NCI-H2196 treated with DMSO at 0.1 percent for 48 hours (cell line): ENCODE results near the gene ELK4.

Source experiments
- DNase-seq: peaks from one replicate; lab custom pipeline; 2025; ENCODE audit not compliant: unreplicated experiment; lab: John Stamatoyannopoulos, UW

ELK4 gene

GRCh38 chr1:205583461-205584130, 48.2 kb downstream of the ELK4 start:
- no peak for DNase-seq

- DNase-seq = no peak
Observed at GRCh38 chr1:205582471-205583291, 49.1 kb downstream of the ELK4 start.

- no peak for DNase-seq
Observed at GRCh38 chr1:205582046-205582445, 49.8 kb downstream of the ELK4 start.

GRCh38 chr1:205581321-205581980, 50.4 kb downstream of the ELK4 start:
- no peak for DNase-seq

- DNase-seq = no peak
Observed at GRCh38 chr1:205580923-205581180, 51.0 kb downstream of the ELK4 start.

GRCh38 chr1:205580140-205580922, 51.5 kb downstream of the ELK4 start:
- no peak for DNase-seq

- no peak for DNase-seq
Observed at GRCh38 chr1:205579711-205580110, 52.1 kb downstream of the ELK4 start.

GRCh38 chr1:205578780-205579571, 52.8 kb downstream of the ELK4 start:
- peak; percentile 60 for DNase-seq

GRCh38 chr1:205577874-205578658, 53.7 kb downstream of the ELK4 start:
- no peak for DNase-seq

- DNase-seq = no peak
Observed at GRCh38 chr1:205576805-205577761, 54.7 kb downstream of the ELK4 start.

- DNase-seq = no peak
Observed at GRCh38 chr1:205576011-205576410, 55.8 kb downstream of the ELK4 start.

- no peak for DNase-seq
Observed at GRCh38 chr1:205575294-205575885, 56.4 kb downstream of the ELK4 start.

- DNase-seq = no peak
Observed at GRCh38 chr1:205572421-205572820, 59.4 kb downstream of the ELK4 start.

GRCh38 chr1:205571747-205572146, 60.1 kb downstream of the ELK4 start:
- no peak for DNase-seq

GRCh38 chr1:205570796-205571537, 60.8 kb downstream of the ELK4 start:
- DNase-seq = no peak

GRCh38 chr1:205570173-205570501, 61.7 kb downstream of the ELK4 start:
- DNase-seq = no peak

GRCh38 chr1:205569411-205570172, 62.2 kb downstream of the ELK4 start:
- DNase-seq = no peak
